ENCODE measurements around the gene EDN2. TPM values are rescaled to one million over a fixed set of nuclear protein-coding genes. Genes with fewer than 3 reads are reported as not detected.

The EDN2 gene
- total RNA-seq, 4 donors from 2014 or later, result 0.40 to 1.2 TPM; not detected in 2

- DNase-seq (ENCODE audit: extremely low spot score), result no peak
Measured at GRCh38 chr1:41497461-41498030, 13.1 kb upstream of the EDN2 start.

GRCh38 chr1:41497056-41497440 is 12.6 kb upstream of the EDN2 start:
- H3K27me3 ChIP-seq, result no peaks in the 10 kb centered on the region
- H3K4me3 ChIP-seq, result peak overlapping the region in 2 of 4 donors; percentile 48 to 57
- no peaks in the 10 kb centered on the region for H3K9me3 ChIP-seq
- WGBS, result 100% methylated on average over 5 of the region's 13 CpGs
- no peaks in the 10 kb centered on the region for H3K36me3 ChIP-seq
- H3K4me1 ChIP-seq, result peaks cover 57 to 70% (median 61%) of the 10 kb centered on the region in 4 donors
- peak overlapping the region; percentile 90 to 93 (median 90) for H3K27ac ChIP-seq (replicated peaks in 1 of 4)
- no peak for DNase-seq (ENCODE audit: extremely low spot score)
- TF ChIP-seq POLR2A (IDR thresholded peaks at IDR 0.05; ENCODE audit: low read depth), result no peak
- TF ChIP-seq CTCF (IDR thresholded peaks at IDR 0.05), result no peak
- no peak for TF ChIP-seq POLR2AphosphoS5 (IDR thresholded peaks at IDR 0.05)
- TF ChIP-seq EP300 (IDR thresholded peaks at IDR 0.05), result no peak
- intact Hi-C loops (cut with DNase I), result no loop called here

More at GRCh38 chr1:41497461-41498030, 13.1 kb upstream of the EDN2 start:
- WGBS, result 93% methylated on average over 7 of the region's 7 CpGs
- Histone ChIP-seq H3K4me1 (peaks cover 57 to 71% (median 63%) of the 10 kb centered on the region in 4 donors), H3K27me3 (no peaks in the 10 kb centered on the region), H3K9me3 (no peaks in the 10 kb centered on the region), H3K27ac (replicated peaks in 1 of 4) (peak overlapping the region; percentile 90 to 93 (median 90)), H3K36me3 (no peaks in the 10 kb centered on the region), H3K4me3 (no peak overlapping the region)
- TF ChIP-seq POLR2A (IDR thresholded peaks at IDR 0.05; ENCODE audit: low read depth), result no peak
- no peak for TF ChIP-seq POLR2AphosphoS5 (IDR thresholded peaks at IDR 0.05)
- no peak for TF ChIP-seq EP300 (IDR thresholded peaks at IDR 0.05)
- TF ChIP-seq CTCF (IDR thresholded peaks at IDR 0.05), result no peak
- intact Hi-C loops (cut with DNase I), result no loop called here

GRCh38 chr1:41496080-41497055 is 11.9 kb upstream of the EDN2 start:
- H3K27ac ChIP-seq (replicated peaks in 1 of 4), result peak overlapping the region; percentile 90 to 93 (median 90)
- intact Hi-C loops (cut with DNase I), result no loop called here
- peak in 2 of 3 experiments; percentile 21 to 29 for TF ChIP-seq CTCF (IDR thresholded peaks at IDR 0.05)
- TF ChIP-seq POLR2AphosphoS5 (IDR thresholded peaks at IDR 0.05), result peak; percentile 98
- TF ChIP-seq POLR2A (IDR thresholded peaks at IDR 0.05; ENCODE audit: low read depth), result peak; percentile 43
- peak; percentile 99 for TF ChIP-seq EP300 (IDR thresholded peaks at IDR 0.05)
- no peaks in the 10 kb centered on the region for H3K9me3 ChIP-seq
- peak; percentile 94 for DNase-seq (ENCODE audit: extremely low spot score)
- H3K4me1 ChIP-seq, result peaks cover 57 to 66% (median 61%) of the 10 kb centered on the region in 4 donors
- 22% methylated on average over 21 of the region's 74 CpGs for WGBS
- H3K4me3 ChIP-seq, result peak overlapping the region; percentile 46 to 57 (median 48)
- H3K27me3 ChIP-seq, result no peaks in the 10 kb centered on the region
- H3K36me3 ChIP-seq, result no peaks in the 10 kb centered on the region

- Histone ChIP-seq H3K4me1 (peaks cover 53 to 59% (median 54%) of the 10 kb centered on the region in 4 donors), H3K36me3 (no peaks in the 10 kb centered on the region), H3K9me3 (no peaks in the 10 kb centered on the region), H3K4me3 (peak overlapping the region; percentile 46 to 57 (median 48)), H3K27ac (replicated peaks in 1 of 4) (peak overlapping the region; percentile 90 to 93 (median 90)), H3K27me3 (no peaks in the 10 kb centered on the region)
- no peak for TF ChIP-seq POLR2A (IDR thresholded peaks at IDR 0.05; ENCODE audit: low read depth)
- TF ChIP-seq POLR2AphosphoS5 (IDR thresholded peaks at IDR 0.05), result no peak
- TF ChIP-seq CTCF (IDR thresholded peaks at IDR 0.05), result peak in 2 of 3 experiments; percentile 21 to 25
- TF ChIP-seq EP300 (IDR thresholded peaks at IDR 0.05), result no peak
- DNase-seq (ENCODE audit: extremely low spot score), result no peak
- intact Hi-C loops (cut with DNase I), result no loop called here
- WGBS, result 71% methylated on average over 13 of the region's 19 CpGs
Measured at GRCh38 chr1:41495210-41495948, 10.9 kb upstream of the EDN2 start.
